ENCODE measurements around the gene NOTCH2. TPM values are rescaled to one million over a fixed set of nuclear protein-coding genes. Genes with fewer than 3 reads are reported as not detected.
"Not testable (repeated sequence)": the region's sequence is repeated elsewhere in the genome, so short reads cannot be mapped to it uniquely, and the experiment has no call there.

NOTCH2 gene
- total RNA-seq, 1 donor from 2014 or later = 112 TPM

GRCh38 chr1:120014978-120015377, 54.5 kb downstream of the NOTCH2 start:
- DNase-seq (ENCODE audit: low spot score, unreplicated experiment); H3K36me3 Mint-ChIP-seq (ENCODE audit: insufficient read depth); H3K27me3 Mint-ChIP-seq; H3K9me3 Mint-ChIP-seq (ENCODE audit: low read depth); H3K4me1 Mint-ChIP-seq (ENCODE audit: low read depth); H3K27ac Mint-ChIP-seq; H3K4me3 Mint-ChIP-seq (ENCODE audit: low read depth): not testable (repeated sequence)

DNA sequence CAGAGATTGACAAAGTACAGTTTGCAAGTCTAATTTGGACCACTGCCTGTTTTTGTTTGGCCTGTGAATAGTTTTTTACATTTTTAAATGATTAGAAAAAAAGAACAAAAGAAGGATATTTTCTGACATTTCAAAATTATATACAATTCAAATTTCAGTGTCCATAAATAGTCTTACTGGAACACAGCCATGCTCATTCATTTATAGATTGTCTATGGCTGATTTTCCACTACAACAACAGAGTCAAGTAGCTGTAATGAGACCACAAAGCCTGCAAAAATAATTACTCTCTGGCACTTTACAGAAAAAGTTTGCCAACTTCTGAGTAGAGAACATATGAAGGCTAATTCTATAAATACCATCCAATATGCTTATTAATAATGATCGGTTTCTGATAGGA, 61.1 kb downstream of the NOTCH2 start:
- DNase-seq (ENCODE audit: low spot score, unreplicated experiment); H3K4me1 Mint-ChIP-seq (ENCODE audit: low read depth); H3K4me3 Mint-ChIP-seq (ENCODE audit: low read depth); H3K27me3 Mint-ChIP-seq; H3K27ac Mint-ChIP-seq; H3K36me3 Mint-ChIP-seq (ENCODE audit: insufficient read depth); H3K9me3 Mint-ChIP-seq (ENCODE audit: low read depth): not testable (repeated sequence)

GRCh38 chr1:120007850-120008249, 61.6 kb downstream of the NOTCH2 start:
- not testable (repeated sequence) for DNase-seq (ENCODE audit: low spot score, unreplicated experiment); H3K4me3 Mint-ChIP-seq (ENCODE audit: low read depth); H3K9me3 Mint-ChIP-seq (ENCODE audit: low read depth); H3K4me1 Mint-ChIP-seq (ENCODE audit: low read depth); H3K36me3 Mint-ChIP-seq (ENCODE audit: insufficient read depth); H3K27ac Mint-ChIP-seq; H3K27me3 Mint-ChIP-seq

GRCh38 chr1:120001035-120001434, 68.4 kb downstream of the NOTCH2 start:
- DNase-seq (ENCODE audit: low spot score, unreplicated experiment); H3K4me1 Mint-ChIP-seq (ENCODE audit: low read depth); H3K27me3 Mint-ChIP-seq; H3K36me3 Mint-ChIP-seq (ENCODE audit: insufficient read depth); H3K27ac Mint-ChIP-seq; H3K4me3 Mint-ChIP-seq (ENCODE audit: low read depth); H3K9me3 Mint-ChIP-seq (ENCODE audit: low read depth): not testable (repeated sequence)

DNA sequence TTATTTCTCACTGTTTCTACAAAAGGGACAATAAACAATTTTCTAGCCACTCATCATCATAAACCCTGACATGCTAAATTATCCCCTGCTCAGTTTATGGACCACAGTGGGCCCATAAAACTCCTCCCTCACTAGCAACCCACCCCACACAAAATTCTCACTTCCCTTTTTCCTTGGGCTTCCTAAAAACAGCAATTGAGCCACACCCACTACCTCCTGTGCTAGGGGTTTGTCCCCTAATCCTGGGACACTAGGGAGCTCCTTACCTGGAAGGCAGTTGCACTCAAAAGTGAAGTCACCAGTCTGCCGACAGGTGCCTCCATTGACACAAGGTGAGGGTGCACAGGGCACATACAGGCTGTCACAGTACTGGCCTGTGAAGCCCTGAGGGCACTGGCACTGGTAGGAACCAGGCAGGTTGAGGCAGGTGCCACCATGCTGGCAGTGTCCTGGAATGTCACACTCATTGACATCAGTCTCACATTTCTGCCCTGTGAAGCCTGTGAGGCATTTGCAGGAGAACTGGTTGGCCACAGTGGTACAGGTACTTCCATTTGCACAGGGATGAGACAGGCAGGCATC, 72.6 kb downstream of the NOTCH2 start:
- not testable (repeated sequence) for H3K27me3 Mint-ChIP-seq; H3K27ac Mint-ChIP-seq; DNase-seq (ENCODE audit: low spot score, unreplicated experiment)

GRCh38 chr1:119995975-119996374, 73.5 kb downstream of the NOTCH2 start:
- not testable (repeated sequence) for H3K9me3 Mint-ChIP-seq (ENCODE audit: low read depth); H3K36me3 Mint-ChIP-seq (ENCODE audit: insufficient read depth); H3K27ac Mint-ChIP-seq; H3K4me3 Mint-ChIP-seq (ENCODE audit: low read depth); DNase-seq (ENCODE audit: low spot score, unreplicated experiment); H3K27me3 Mint-ChIP-seq; H3K4me1 Mint-ChIP-seq (ENCODE audit: low read depth)

More for the DNA sequence above, 72.6 kb downstream of the NOTCH2 start:
- not testable (repeated sequence) for H3K9me3 Mint-ChIP-seq (ENCODE audit: low read depth); H3K4me1 Mint-ChIP-seq (ENCODE audit: low read depth); H3K4me3 Mint-ChIP-seq (ENCODE audit: low read depth); H3K36me3 Mint-ChIP-seq (ENCODE audit: insufficient read depth)

DNA sequence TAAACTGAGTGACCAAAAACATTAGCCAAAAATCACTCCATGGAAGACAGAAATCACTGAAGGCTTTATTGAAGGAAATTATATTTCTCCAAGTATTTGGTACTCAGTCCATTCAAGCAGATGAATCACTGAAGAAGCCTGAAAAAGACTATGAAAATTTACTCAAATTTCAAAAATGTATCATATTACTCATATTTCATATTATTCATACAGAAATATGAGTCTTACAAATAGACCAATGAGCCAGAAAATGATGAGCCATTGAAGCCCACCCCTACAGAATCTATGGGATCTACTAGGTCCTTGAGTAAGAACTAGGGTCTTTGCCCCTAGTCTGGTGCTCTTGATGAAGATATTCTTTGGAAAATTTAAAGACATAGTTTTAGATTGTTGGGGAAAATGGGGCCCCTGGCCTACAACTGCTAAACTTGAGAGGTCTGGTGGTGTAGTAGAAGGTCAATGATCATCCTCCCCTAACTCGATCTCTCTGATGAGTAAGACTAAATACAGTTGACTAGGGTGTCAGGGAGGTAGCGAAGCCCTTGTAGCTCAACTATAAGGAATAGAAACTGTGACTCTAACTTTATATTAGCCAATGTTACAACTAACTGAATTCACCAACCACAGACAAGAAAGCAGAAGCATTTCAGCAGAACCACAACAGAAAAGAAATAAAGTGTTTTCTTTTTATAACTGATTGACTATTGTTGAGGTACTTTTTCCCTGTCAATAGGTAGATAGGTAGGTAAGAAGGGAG, 81.0 kb downstream of the NOTCH2 start:
- H3K4me3 Mint-ChIP-seq (ENCODE audit: low read depth) = no peak overlapping the region
- DNase-seq (ENCODE audit: low spot score, unreplicated experiment) = no peak

GRCh38 chr1:119987686-119988085, 81.8 kb downstream of the NOTCH2 start:
- H3K4me1 Mint-ChIP-seq (ENCODE audit: low read depth) = no peaks in the 10 kb centered on the region
- H3K36me3 Mint-ChIP-seq (ENCODE audit: insufficient read depth) = peaks cover 18% of the 10 kb centered on the region
- no peak for TF ChIP-seq CTCF (IDR thresholded peaks at IDR 0.05; ENCODE audit: unreplicated experiment)
- H3K4me3 Mint-ChIP-seq (ENCODE audit: low read depth) = no peak overlapping the region
- no peak for DNase-seq (ENCODE audit: low spot score, unreplicated experiment)
- no peaks in the 10 kb centered on the region for H3K27me3 Mint-ChIP-seq
- H3K9me3 Mint-ChIP-seq (ENCODE audit: low read depth) = no peaks in the 10 kb centered on the region
- no peak overlapping the region for H3K27ac Mint-ChIP-seq

More for the DNA sequence above, 81.0 kb downstream of the NOTCH2 start:
- Mint-ChIP-seq H3K4me1 (ENCODE audit: low read depth) (no peaks in the 10 kb centered on the region), H3K36me3 (ENCODE audit: insufficient read depth) (peaks cover 18% of the 10 kb centered on the region), H3K9me3 (ENCODE audit: low read depth) (no peaks in the 10 kb centered on the region), H3K27ac (no peak overlapping the region), H3K27me3 (no peaks in the 10 kb centered on the region)
- no peak for TF ChIP-seq CTCF (IDR thresholded peaks at IDR 0.05; ENCODE audit: unreplicated experiment)
